Measurements from ENCODE around the gene RAP1GDS1.
"Not testable (repeated sequence)": the region's sequence is repeated elsewhere in the genome, so short reads cannot be mapped to it uniquely, and the experiment has no call there.

The RAP1GDS1 gene

DNA sequence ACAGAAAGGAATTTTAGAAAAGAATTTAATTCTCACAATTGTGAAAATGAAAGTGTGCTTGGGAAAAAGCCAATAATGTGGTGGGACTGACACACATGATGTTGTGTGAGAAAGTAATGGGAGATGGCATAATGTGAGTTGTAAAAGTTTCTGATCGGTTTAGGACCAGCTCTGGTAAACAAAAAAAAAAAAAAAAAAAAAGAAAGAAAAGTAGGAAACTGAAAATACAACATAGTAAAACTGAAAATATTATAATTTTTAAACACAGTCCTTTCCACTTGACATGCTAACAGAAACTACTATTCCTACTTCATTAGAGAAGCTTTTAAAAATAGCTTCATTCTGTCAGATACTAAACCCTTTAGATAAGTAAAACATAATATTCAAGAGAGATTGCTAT, 28.2 kb downstream of the RAP1GDS1 start:
- DNase-seq, result no peak

DNA sequence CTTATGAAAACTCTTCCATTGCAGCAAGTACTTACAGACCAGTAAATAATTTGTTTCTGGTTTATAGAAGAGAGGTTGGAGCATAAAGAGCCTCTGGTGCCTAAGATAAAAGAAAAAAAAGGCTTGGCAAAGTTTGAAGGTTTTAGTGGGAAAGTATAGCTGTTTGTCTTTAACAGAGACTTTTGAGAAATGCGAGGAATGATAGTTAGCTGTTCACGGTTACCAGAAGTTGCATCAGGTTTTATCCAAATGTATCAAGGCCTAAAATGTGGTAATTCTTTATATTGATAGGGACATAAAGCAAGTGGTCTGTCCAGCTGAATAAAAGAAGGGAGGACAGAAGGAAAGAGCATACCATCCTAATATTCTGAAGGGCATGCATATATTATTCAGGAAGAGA, 29.3 kb downstream of the RAP1GDS1 start:
- no peak for DNase-seq

DNA sequence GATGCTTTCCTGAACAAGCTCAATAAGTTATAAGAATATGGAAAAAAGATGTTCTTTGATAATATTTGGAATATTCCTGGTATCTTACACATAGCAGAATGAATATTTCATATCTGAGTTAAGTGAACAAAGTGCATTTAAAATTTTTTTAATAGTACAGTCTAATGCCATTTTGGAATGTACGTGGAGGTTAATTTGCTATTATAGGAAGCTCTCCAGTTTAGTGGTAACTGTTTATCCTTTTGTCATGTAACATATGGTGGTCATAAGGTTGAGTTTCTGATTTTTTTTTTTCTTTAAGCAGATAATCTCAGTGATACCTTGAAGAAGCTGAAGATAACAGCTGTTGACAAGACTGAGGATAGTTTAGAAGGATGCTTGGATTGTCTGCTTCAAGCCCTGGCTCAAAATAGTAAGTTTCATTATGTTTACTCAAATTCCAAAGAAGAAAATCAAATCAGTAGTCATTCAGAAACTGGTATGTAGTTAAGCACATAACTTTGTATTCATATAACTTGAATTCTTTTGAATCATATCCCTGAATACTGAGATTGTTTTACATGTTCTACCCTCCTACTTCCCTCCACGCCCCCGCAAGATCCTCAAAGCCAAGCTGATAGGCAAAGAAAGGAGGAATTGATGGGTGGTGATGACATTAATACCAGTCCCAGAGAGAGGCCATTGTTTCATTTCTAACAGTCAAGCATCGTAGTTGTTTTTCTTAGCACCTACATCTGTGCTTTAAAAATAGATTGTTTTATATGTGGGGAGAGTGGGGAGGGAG, 32.1 kb downstream of the RAP1GDS1 start:
- no peak for DNase-seq

DNA sequence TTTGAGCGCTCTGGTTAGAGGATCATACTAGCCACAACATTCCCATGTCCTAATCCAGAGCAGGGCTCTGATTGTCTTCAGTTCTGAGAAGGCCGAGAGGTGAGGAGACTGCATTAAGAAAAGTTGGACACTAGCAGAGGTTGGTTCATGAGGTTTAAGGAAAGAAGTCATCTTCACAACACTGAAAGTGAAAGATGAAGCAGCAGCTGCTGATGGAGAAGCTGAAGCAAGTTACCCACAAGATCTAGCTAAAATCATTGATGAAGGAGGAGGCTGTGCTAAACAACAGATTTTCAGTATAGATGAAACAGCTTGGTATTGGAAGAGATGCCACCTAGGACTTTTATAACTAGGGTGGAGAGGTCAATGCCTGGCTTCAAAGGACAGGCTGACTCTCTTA, 36.8 kb downstream of the RAP1GDS1 start:
- DNase-seq, result no peak

DNA sequence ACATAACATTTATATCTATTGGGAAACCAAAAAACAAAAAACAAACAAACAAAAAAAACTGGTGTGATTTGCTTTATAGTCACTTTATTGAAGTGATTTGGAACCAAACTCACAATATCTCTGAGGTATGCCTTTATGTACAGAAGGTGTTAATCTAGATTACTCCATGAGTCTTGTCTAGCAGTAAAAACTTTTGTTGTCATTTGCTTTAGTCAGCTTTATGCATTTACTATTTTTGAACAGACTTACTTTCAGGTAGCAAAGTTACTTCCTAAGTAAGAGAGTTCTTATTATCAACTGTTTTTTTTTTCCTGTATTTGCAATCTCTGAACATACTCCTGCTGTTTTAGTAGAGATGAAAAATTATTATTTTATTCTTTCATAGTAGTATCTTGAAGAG, 39.5 kb downstream of the RAP1GDS1 start:
- no peak for DNase-seq

DNA sequence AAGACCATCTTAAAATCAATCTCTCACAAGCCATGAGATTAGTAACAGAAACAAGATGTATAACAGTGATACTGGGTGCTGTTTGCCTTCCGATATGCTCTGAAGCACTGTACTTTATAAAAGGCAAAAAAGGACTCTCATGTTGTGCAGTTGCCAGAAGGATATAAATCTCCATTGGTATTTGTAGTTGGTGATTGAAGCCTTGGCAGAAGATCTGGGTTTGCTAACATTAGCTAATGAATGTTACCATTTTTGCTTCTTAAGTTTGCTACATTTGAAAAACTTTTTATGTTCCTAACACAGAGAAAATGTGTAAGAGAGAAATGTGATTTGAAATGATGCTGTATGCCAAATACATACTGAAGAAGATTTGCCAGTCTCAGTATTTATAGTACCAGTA, 44.4 kb downstream of the RAP1GDS1 start:
- DNase-seq, result no peak

DNA sequence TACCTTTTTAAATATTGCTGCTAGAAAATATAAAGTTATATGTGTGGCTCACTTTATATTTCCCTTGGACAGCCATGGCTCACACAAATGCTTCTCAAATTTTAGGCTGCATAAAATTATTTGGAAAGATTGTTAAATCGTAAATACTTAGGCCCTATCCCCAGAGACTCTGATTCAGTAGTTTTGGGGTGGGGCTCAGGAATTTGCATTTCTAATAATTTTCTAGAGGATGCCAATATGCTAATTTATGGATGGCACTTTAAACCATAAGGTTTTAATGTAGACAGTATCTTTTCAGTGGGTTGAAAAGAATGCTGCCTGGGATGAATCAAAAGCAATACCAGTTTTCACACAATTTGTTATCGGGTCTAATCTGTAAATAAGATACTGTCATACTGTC, 49.7 kb downstream of the RAP1GDS1 start:
- DNase-seq, result no peak

DNA sequence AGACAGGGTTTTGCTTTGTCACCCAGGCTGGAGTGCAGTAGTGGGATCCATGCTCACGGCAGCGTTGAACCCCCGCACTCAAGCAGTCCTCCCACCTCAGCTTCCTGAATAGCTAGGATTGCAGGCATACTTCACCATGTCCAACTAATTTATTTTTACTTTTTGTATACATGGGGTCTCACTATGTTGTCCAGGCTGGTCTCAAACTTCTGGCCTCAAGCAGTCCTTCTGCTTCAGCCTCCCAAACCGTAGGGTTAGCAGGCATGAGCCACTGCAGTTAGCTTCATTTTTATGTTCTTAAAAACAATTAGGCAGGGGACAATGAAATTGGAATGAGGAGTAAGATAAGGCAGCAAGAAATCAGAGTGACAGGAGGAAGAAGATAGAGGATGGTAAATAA, 50.5 kb downstream of the RAP1GDS1 start:
- DNase-seq, result no peak

DNA sequence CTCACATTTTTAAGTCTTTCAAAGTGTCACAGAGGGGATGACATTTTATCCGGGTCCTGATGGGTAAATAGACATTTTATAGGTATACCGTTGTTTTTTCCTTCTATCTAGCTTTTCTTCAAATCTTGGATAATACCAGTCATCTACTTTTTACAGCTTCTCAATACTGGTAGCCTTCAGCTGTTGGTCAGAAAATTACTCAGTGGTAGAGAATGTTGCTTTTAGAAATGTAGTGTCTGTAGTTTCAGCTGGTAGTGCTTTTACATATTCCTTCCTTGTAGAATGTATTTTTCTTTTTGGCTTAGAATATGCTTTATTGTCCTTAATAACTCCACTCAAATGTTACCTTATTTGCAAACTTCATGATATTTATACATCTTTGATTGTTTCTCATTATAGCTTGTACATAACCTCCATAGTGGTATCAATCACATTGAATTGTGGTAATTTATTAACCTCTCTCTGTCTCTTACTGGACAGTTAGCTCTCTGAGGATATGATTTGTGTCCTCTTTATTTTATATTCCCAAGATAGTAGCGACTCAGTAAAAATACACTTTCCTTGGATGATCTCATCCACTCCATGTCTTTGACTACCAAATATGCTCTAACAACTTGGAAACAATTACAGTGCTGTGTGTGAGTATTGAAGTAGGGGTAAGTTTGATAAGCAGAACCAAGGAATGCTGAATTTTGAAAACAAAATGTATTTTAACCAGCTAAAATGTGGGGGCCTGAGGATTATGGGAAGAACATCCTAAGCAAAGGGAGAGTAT, 53.8 kb downstream of the RAP1GDS1 start:
- DNase-seq, result no peak

DNA sequence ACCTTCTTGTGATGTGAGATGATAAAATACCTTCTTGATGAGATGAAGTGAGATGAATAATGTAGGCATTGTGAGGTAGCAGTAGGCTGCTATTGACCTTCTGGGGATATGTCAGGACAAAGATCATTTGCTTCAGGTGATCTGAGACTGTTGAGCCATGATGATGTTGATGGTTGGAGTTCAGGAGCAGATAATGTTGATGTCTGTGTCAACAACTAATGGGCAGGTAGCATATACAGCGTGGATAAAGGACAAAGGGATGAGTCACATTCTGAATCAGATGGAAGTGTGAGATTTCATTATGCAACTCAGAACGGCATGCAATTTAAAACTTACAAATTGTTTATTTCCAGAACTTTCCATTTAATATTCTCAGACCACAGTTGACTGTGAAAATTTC, 57.3 kb downstream of the RAP1GDS1 start:
- DNase-seq, result no peak

DNA sequence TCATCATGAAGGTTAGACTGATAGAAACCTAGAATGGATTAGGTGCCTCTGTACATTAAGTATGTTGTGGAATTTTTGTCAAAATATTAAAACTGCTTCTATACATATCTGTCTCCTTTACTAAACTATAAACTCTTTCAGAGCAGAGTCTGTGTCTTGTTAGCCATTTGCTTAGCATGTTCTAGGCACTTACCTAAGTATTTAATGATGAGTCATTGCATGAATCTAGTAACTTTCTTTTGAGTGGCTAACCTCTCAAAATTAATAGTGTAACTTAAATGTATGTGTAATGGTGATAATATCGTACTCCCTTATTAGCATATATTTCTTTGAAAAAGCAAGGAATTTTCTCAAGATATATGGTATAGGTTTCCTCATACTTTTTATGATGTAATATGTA, 57.8 kb downstream of the RAP1GDS1 start:
- no peak for DNase-seq

DNA sequence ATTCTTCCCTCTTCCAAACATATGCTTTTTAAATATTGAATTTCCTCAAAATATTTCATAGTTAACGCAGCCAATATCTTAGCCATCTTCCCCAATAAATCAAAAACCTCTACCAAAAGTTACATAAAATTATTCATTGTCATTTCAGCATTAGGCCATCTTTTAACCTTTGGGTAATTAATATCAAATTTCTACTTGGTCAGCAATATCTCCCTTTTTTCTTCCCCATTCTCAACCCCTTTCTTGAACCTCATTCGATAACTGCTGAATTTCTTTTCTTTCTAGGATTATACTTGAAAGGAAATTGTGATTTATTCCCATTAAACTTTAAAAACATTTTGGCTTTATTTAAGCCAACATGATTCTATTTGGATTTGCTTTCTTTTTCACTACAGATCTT, 65.0 kb downstream of the RAP1GDS1 start:
- no peak for DNase-seq

DNA sequence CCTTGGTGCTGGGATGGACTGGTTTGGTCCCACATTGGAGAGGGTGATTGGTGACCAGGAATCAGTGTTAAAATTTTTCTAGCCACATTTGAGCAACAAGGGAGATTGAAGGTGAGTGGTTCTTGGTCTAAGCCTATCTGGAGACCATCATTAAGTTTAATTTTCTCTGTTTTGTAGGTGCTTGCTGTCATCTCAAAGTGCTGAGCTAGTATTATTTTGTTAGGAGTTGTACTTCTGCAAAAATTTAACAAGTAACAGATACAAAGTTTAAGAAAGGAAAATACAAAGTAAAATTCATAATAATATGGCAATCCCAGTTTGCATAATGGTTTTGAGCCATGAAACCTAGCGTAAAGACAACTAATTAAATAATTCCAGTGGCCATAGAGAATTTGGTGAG, 66.5 kb downstream of the RAP1GDS1 start:
- no peak for DNase-seq

DNA sequence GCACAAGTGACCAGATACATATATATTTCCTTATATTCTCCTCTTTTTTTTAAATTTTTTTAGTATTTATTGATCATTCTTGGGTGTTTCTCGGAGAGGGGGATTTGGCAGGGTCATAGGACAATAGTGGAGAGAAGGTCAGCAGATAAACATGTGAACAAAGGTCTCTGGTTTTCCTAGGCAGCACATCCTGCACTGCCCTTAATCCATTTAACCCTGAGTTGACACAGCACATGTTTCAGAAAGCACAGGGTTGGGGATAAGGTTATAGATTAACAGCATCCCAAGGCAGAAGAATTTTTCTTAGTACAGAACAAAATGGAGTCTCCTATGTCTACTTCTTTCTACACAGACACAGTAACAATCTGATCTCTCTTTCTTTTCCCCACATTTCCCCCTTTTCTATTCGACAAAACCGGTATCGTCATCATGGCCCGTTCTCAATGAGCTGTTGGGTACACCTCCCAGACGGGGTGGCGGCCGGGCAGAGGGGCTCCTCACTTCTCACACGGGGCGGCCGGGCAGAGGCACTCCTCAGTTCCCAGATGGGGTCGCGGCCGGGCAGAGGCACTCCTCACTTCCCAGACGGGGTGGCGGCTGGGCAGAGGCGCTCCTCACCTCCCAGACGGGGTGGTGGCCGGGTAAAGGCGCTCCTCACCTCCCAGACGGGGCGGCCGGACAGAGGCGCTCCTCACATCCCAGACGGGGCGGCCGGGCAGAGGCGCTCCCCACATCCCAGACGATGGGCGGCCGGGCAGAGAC, 68.9 kb downstream of the RAP1GDS1 start:
- not testable (repeated sequence) for DNase-seq

DNA sequence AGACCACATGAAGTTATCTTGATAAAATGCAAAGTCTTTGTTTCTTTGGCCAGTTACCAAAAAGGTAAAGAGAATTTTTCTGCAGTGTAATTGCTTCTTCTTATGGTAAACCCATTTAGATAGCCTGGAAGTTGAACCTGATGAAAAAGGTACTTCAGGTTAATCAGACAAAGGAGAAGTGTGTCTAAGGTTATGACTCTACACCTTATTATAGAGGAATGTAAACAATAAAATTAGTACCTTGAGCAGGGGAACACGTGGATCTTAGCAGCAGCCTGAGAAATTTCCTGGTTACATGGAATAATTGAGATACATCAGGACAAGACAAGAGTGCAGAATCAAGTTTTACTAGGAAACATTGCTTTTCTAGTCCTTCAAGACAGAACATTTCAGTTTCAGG, 70.8 kb downstream of the RAP1GDS1 start:
- DNase-seq, result no peak

DNA sequence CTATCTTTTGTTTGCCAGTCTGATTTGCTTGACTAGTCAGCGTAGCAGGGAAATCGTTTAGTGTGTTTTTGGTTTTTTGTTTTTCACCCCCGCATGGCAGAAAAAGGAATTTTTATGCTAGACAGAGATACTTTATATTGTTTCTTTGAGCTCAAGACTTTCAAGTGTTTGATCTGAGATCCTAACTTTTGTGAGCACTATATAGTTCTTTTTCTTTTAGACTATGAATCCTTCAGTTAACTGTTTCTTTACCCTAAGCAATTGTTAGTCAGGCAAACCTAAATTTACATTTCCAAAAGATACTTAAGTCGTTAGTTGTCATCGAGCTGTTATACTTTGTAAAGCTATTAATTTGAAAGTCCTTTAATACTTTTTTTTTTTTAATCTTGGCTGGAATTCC, 73.3 kb downstream of the RAP1GDS1 start:
- DNase-seq, result no peak

DNA sequence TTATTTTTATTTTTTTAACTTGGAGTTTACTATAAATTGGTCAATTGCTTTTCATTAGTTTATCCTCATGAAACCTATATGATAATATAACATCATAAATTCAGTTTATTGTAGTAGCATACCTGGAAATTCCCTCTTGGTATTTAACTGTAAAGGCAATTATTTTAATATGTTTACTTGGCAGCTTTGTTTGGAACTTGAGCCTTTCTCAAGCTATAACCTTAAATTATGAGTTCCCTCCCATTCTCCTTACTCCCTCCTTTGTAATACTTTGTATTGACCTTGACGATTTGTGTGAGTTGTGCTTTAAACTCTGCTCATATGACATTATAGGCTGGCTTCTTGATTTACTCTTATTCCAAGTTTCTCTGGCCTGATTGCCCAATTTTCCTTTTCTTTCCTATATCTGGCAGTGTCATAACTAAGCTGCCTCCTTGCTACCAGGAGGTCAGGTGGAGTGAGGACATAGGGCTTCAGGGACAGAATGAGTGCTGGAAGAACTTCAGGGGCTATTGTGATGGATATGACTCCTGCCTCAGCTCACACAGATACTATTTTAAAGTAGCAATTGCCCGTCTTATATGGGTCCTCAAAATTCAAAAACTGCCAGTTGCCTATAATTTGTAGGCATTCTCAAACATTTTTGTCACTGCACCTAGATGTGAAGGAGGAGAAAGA, 77.7 kb downstream of the RAP1GDS1 start:
- no peak for DNase-seq

DNA sequence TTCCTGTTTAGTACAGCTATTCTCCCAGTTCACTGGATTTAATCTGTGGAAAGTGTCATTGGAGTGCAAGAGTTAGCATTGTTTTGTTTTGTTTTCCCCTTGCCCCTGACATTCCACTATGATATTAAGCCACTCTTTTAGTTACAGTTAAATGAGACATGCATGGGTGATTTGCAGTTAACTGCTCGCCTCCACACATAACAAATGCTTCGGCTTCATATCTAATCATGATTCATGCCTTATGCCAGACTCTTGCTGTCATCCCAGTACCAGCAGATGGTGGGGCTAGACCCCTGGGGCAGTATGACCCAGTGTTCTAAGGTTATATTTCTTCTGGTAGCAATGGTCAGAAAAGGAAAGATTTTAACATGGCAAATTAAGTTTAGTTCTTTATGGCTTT, 80.1 kb downstream of the RAP1GDS1 start:
- DNase-seq, result no peak

DNA sequence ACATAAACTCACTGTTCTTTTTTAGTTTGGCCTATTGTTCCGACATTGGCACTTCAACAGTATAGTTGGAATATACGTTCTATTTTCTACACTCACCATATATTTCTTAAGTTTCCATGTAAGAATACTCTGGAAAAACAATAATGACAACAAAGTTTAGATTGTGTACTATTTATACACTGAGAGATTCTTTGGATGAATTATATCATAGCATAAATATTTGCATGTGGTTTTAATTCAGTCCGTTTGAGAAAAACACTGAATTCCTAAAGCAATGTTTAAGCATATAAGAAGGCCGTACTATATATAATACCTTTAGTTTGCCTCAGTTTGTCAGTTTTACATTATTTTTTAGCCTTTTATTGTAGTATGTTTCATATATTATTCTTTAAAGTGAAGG, 82.4 kb downstream of the RAP1GDS1 start:
- no peak for DNase-seq

DNA sequence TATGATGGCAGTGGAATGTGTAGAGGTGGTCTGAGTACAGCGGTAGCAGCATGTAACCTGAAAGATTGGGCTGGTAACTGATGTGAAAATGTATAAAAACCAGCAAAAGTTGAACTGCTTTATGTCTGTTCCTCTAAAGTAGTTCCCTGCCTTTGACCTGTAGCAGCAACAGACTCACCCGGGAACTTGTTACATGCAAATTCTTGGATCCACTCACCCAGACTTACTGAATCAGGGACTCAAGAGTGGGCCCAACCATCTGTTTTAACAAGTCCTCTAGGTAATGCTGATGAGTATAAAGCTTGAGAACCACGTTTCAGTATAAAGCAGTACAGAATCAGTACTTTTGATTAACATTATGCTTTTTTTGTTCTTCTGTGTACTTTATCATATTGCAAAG, 84.7 kb downstream of the RAP1GDS1 start:
- no peak for DNase-seq

DNA sequence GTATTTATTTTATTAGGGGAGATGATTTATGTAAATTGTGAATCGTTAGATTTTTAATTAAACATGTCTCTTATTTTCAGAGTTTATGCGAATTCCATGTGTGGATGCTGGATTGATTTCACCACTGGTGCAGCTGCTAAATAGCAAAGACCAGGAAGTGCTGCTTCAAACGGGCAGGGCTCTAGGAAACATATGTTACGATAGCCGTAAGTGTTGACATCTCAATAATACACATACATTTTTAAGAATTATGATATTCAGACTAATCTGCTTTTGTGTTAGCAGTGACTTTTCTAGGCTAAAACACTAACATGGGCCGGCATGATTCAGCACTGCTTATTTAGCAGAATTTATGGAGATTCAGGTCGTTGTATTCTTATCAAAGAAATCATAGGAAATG, 91.2 kb downstream of the RAP1GDS1 start:
- DNase-seq, result no peak

DNA sequence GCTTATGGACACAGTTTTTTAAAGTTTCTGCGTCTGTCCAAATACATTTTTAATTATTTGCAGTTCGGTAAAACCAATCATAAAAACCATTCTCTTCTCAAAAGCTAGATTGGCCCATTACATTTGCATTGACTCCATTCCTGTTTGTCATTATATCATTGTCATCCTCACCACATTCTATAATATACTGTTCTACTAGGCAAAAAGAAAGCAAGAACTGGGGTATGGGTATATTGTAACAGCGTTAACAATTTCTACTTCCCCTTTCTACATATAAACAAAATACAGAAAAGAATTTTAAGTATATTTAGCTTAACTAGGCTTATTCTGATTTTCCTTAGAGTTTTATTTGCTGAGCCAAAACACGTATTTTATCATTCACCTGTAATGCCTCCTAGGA, 91.8 kb downstream of the RAP1GDS1 start:
- DNase-seq, result no peak

DNA sequence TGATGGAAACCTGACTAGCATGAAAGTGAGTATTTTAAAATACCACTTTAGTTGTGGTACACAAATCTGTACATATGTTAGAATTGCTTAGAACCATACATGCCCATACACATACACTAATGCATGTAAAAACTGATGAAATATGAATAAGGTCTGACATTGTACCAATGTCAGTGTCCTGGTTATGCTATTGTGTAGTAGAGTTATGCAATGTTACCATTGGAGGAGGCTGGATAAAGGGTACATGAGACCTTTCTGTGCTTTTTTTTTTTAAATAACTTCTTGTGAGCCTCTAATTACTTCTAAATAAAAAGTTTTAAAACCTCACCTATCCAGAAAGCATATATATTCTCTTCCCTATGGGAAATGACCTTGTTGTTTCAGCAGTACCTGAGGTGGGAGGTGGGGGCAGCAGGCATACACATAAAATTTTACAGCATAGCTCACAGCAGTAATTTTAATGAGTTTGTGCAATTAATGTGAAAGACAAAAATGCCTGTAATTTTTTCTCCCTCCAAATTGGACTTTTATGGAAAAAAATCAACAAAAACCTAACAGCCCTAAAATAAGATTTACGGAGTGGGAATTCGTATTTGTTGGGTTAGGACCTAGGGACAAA, 97.6 kb downstream of the RAP1GDS1 start:
- no peak for DNase-seq

Data from activated CD4-positive, CD25-positive, alpha-beta regulatory T cell treated with anti-CD3 and anti-CD28 coated beads, Interleukin-2, amount 50 U/mL, for 72 hours (primary cell).